Activated T-cell treated with anti-CD3 and anti-CD28 coated beads for 1 hour (primary cell): ENCODE data around the gene BOD1L1.

Source experiments
- DNase-seq: peaks from one replicate; pipeline ENCODE4 v3.0.0-alpha.2; 2020; ENCODE audit warnings: low read depth

BOD1L1 gene

DNA sequence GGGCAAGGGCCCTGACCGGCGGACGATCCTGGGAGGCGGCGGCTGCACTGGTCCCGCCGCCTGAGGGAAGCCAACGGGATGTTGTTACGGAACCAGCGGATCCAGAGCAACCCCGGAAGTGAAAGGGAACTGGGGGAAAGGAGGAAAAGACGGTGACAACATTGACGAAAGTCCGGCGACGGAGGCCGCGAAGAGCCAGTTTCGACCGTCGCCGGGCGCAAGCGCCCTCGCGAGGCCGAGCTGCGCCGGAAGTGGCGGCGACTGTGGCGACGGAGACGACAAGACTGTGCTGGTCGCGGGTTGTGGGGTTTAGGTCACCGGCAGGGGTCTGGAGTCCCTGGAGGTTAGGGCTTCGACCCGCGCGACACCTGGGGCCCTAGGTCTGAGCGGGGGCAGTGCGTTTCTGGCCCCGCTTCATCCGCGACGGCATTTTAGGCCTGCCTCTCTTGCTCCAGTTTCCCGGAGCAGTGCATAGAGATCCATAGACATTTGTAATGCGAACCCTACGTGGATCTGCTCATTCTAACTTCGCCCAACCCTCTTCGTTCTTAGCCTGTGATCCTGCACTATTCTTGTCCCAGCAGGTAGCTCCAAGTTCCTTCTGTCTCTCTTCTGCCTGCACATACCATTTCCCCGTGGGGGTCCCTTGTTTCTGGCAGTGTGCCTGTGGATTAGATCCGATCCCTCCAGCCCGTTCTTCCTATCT lies at the start of gene BOD1L1:
Gene BOD1L1, minus strand, starts transcription at position 120 of the 706 bp plus-strand sequence. CDS start 138 bp downstream, outside the sequence.
- peak; percentile 59 for DNase-seq

DNA sequence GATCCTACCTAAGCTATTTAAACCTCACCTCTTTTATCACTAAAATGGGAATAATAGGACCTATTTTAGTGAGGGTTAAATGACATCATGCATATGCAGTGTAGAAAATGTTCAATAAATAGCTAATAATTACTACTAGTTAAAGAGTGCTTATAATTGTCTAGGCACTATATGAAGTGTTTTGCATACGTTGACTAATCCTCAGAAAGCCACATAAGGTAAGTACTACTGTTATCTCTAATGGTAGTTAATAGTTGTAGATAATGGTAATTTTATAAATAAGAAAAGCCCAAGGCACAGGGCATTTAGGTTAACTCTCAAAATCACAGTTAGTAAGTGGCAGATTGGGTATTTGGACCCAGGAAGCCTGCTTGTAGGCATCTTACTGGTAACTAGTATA lies 47.4 kb upstream of the BOD1L1 start:
- no peak for DNase-seq

DNA sequence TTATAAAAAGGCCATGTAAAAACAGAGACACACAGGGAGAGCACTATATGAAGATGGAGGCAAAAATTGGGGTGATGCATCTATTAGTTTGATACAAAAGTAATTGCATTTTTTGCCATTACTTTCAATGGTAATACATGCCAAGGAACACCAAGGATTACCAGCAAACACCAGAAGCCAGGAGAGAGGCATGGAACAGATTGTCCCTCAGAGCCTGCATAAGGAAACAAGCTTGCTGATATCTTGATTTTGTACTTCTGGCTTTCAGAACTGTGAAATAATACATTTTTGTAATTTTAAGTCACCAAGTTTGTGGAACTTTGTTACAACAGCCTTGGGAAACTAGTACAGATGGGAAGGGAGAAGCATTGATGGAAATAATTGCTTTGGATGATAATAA lies 45.6 kb upstream of the BOD1L1 start:
- no peak for DNase-seq

DNA sequence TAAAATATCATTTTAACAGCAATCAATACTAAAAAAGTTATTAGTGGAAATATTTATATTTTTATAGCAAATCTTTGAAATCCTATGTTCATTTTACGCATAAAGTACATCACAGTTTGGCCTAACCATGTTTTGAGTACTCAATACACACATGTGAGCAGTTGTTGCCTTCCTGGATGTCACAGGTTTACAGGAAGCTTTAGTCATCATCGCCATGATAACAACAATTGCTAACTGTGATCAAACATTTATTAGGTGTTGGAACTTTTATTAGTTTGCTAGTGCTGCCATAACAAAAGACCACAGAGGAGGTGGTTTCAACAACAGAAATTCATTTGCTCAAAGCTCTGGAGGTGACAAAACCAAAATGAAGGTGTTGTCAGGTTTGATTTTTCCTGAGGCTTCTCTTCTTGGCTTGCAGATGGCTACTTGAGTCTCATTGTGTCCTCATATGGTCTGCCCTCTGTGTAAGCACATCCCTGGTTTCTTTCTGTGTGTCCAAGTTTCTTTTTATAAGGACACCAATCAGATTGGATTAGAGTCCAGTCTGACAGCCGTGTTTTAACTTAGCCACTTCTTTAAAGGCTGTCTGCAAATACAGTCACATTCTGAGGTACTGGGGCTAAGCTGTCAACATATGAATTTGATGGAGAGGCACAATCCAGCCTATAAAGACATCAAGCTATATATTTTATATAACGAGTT lies 43.1 kb upstream of the BOD1L1 start:
- no peak for DNase-seq

DNA sequence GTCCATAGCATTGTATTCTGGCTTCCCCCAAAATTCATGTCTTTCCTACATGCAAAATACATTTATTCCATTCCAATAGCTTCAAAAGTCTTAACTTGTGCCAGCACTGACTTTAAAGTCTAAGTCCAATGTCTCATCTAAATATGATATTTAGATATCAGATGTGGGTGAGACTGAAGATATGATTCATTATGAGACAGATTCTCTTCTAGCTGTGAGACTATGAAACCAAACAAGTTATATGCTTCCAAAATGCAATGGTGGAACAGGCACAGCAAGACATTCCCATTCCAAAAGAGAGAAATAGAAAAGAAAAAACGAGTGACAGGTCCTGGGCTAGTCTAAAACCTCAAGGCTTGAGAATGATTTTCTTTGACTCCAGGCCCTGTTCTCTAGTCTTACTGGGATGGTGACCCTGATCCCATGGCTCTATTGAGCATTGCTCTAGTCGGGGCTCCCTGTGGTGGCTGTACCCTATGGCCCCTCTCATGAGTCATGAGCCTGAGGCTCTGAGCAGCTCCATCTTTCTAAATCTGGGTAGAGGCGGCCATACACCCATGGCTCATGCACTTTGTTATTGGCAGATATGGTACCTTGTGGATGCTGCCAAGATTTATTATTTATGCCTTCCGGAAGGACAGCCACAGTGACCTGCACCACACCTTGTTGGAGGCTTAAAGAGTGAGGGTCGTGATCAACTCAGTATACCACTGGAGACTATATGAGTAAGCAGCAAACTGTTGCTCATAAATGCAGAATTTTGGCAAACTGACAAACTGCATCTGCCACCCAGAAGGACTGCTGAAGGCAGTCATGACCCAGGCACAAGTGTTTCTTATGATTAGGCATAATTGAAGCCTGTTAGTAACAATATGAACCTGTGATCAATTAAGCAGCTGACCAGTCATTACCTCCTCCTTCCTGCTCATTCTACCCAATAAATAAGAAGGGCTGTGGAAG lies 38.5 kb upstream of the BOD1L1 start:
- no peak for DNase-seq

DNA sequence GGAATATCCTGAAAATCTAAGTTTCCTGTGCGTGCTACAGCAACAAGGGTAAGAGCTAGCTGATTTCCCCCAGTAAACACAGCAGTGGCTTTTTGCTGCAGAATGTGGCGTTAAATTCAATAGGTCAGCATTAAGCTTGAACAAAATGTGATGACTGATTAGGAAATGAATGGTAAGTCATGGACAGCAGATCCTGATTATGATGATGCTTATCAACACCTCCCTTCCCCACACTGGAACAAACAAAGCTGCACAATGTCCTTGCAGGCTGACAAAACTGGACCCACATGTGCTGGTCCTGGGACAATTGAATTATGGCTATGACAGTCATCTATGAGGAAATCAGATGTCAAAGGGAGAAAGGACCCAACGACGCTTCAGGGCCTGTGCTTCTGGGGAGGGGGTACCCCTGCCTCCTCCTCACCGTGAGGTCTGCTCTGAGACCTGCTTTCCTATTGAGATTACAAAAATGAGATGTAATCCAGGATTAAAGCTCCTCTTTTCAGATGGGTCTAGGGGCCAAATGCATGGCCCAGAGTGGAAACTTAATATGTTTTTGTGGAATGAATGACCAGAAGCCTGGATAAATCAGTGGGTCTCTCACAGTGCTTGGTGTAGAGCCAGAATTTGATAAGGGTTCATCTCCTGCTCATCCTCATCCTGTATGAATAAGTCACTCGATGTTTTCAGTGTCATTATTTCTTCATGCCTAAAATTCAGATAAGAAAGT lies 32.0 kb upstream of the BOD1L1 start:
- no peak for DNase-seq

DNA sequence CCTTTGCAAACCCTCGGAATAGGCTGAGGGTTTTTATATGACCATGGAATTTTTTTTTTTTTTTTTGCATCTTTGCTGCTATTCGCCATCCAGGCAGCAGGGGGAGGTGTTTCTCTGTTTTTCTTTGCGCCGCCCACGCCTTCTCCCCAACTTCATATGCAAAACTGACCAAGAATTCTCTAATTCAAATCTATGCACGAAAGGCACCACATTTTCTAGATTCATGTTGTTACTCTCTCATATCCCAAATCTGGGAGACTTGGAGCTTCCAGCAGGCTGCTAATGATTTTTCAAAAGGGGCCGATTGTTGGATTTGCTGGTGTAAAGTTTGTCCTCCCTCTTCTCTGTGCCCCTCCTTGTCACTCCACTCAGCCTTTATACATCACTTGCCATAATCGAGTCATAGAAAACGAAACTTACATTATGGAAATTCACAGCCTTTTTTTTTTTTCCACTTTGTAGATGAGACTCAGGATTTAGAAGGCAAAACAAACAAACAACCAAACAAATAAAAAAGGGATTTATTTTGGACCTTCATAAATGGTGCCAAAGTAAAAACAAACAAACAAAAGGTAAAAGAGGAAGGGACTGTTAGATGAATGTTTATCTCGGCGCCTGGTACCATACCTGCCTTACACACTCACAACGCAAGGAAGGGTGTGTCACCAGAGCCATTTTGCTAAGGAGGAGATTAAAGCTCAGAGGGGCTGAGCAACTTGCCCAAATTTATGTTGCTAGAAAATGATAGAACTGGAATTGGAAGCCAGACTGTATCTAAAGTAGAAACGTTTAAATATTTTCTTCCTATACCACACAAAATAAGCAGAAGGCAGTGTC lies 29.3 kb upstream of the BOD1L1 start:
- peak; percentile 64 for DNase-seq

DNA sequence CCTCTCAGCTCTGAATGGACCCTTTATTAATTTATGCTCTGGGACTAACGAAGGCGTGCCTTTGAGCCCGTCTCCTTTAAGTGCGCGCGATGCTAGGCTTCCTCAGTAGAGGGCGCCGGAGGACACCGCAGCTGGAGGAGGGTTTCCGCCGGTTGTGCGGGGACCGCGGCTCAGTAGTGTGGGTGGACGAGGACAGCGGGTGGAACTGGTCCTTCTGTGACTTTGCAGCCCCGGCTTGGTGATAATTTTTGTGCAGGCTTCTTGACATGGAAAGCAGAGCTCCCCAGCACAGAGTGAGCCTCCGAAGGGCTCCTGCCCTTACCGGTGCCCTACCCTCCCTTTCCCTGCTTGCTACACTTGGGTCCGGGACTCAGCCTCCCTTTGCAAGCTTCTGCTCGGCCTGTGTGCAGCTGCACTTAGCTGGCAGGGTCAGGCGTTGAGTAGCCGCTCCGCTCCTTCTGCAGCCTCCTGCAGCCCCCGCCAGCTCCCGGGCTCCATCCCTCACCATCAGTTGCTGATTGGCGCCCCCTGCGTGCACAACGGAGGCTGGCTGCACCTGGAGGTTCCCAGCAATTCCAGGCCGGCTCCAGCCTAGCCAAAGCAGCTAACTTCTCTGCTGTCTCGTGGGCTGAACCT lies 26.8 kb upstream of the BOD1L1 start:
- DNase-seq: peak; percentile 74

DNA sequence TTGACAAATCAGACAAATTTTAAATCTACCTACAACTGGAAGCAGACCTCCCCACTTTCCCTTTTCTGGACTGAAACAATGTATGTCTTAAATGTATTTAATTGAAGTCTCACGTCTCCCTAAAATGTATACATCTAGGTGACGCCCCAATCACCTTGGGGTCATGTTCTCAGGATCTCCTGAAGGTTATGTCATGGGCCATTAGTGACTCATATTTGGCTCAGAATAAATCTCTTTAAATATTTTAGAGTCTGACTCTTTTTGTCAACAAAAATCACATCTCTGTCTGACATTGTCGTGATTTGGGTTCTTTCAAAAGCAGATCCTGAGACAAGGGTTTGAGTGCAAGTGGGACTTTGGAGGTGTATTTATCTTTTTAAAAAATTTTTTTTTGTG lies 26.2 kb upstream of the BOD1L1 start:
- no peak for DNase-seq

DNA sequence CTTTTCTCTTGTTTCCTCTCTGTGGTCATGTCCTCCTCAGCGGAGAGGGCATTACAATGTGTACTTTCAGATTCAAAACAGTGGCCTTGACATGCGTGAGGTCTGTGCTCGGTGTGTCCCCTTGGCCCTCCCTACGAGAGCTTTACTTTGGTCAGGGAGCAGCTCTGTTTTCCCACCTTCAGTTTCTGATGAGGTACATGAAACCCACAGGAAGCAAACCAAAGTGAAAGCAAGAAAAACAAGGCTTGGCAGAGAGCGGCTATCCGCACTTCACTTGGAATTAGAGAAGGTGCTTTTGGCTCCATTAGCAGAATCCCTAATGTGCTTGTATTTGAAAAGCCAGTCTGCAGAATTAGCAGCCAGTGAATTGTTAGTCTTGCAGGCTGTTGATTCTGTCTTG lies 19.5 kb upstream of the BOD1L1 start:
- no peak for DNase-seq

DNA sequence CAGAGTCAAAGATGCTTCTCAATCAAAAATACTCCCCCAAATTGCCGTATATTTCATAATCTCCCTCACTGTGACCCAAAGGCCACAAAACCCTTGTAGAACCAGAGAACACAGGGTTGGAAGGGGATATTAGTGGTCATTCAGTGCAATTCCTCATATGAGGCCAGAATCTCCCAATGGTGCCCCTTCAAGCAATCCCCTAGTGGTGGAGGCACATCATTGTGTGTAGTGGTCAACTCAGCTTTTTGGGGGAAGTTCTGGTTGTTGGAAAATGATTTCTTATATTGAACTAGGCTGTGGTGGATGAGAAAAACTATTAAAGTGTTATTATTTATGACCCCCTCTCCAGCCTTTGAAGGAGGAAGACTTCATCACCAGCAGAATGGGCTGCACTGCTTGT lies 17.6 kb upstream of the BOD1L1 start:
- DNase-seq: no peak

DNA sequence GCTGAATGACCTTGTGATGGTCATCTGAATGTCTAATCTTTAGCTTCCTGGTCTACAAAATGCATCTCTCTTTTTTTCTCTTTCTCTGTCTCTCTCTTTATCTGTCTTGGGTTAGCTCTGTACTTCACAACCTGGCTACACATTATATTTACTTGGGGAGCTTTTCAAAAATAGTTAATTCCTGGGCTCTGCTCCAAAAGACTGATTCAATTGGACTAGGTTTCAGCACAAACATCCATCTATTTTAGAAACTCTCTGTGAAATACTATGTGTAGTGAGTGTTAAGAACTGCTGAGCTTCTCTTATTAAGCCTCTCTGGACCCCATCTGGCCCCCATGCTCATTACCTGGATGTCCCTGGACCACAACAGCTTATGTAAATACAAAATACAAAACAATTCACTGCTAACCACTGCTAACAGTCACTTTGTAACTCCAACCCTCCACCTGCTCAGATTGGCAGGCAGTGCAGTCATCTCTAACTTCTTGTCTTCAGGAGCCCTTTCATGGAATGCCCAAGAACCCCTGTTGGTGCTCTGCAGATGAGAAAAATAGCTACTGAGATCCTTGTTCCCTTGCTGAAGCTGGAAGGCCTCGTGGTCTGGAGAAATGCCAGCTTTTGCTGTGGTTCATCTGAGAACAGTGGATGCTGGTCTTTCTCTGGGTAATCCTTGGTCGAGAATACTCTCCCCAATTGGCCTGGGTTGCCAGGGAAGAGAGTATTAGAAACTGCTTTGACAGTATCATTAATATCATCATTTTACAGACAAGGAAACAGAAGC lies 14.8 kb upstream of the BOD1L1 start:
- no peak for DNase-seq

DNA sequence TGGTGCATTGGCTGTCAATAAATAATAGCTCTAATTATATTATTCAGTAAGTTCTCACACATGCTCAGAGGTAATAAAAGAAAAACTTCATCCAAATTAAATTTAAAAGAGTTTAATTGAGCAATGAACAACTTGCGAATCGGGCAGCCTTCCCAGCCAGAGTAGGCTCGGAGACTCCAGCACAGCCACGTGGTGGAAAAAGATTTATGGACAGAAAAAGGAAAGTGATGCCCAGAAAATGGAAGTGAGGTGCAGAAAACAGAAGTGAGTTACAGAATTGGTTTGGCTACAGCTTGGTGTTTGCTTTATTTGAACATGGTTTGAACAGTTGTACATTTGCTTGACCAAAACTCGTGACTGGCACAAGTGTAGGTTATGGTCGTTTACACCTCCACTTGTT lies 13.6 kb upstream of the BOD1L1 start:
- no peak for DNase-seq

DNA sequence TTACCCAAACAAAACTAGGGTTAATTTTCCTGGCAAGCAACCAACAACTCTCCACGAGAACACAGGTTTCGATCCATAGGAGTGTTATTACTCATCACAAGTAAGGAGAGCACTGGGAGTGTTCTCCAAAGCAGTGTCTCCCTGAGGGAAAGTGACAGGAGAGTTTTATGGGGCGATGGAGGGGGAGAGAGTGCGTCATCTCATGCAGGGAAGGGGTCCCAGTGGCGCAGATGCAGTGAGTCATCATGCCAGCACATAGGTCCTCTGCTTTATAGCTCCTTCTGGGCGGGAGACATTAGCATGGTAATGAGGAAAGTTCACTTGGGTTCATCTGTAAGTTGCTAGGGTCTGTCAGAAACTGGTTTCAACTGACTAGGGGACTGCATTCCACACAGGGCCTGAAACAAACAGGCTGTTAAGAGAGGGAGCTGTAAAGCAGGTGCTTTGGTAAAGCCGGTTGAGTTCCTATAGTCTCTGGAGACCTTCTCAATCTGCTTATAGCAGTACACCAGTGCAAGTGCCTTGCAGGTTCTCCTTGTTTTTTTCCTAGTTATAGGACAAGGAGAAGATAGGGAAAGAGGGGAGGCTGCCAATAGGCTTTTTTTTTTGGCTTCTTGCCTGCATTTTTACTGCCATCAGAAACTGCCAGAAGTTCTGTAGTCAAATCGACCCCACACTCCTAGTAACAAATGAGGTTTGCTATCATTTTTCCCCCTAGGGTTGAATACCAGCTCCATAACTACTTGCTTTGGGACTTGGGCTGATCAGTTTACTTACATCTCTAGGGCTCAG lies 12.8 kb upstream of the BOD1L1 start:
- no peak for DNase-seq

DNA sequence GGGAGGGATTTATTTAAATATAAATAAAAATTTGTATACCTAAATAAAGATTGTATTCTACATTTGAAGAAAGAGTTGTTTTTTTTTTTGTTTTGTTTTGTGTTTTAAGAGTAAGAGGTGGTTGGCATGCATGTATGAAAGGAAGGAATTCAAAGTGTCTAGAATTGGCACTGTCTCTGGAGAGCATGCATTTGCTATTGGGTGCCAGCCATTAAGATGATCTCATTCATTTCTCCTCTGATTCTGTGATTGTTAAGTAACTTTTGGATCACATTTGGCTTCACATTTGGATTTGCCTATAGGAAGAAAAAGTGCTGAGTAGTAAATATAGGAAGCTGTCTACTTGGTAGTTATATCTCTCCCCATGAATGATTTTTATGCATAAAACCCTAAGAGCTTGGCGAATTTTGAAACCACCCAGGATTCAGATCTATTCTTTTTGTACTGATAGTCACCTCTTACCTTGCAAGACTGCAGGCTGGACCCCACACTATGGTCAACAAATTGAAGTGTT lies 7.8 kb upstream of the BOD1L1 start:
- DNase-seq: no peak

DNA sequence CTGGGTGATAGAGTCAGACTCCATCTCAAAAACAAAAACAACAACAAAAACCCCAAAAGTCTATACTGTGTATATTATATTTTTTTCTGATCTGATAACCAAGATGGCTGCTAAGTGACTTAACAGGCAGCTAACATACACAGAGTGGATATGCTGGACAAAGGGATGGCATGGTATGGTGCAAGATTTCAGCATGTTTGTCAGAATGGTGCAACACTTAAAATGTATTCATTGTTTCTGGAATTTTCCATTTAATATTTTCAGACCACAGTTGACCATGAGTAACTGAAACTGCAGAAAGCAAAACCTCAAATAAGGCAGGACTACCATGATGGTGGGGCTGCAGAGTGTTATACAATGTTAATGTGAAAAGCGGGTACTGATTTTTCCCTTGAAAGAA lies 6.1 kb upstream of the BOD1L1 start:
- DNase-seq: no peak

DNA sequence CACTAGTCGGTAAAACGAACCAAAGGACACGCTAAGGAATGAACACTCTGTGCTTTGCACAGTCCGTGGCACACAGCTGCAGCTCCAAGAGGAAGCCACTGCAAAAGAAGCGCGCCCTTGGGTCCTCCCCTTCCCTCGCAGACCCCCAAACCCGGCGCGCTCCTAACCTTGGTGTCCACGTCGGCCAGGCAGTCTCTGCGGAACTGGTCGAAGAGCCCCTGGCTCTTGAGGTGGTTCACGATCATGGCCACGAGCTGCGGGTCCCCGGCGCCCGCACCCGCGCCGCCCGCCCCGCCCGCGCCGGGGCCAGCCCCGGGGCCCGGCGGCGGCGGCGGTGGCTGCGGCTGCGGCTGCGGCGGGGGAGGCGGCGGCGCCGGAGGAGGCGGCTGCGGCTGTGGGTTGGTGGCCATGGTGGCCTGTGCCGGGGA lies 333 bp downstream of the BOD1L1 start:
- peak; percentile 1 for DNase-seq

DNA sequence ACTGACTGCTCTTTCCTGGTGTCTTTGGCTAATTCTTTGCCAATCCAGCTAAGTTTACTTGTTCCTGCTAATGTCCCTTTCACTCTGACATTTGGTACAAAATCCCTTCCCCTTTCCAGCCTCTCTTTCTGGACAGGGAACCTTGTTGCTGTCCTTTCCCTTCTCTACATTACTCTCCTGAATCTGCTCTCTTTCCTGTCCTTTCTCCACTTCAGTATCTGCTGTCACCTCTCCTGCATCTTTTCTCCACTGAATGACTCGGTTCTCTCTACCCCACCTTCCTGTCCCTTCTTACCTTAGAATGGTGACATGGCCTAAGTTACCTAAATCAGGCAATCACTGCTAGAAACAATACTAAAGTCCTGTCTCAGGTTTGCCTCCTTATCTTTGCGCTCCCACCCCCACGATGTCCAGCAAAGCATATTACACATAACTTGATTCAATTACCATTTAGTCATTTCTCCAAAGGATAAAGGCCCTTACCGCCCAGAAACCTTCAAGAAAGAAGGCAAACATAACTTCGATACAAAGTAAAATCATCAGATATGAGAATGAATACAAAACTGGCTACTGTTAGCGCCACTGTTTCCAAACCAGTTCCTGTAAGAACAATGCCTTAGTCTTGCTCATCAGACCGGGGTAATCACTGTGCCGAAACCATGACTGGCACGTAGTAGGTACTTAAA lies 890 bp downstream of the BOD1L1 start:
- DNase-seq: no peak
